ENCODE results near the gene FRMD4B.

GRCh38 chr3:69210068-69210730 is 175.7 kb downstream of the FRMD4B start:
- TF ChIP-seq CTCF (IDR thresholded peaks at IDR 0.05) (no peak), POLR2A (IDR thresholded peaks at IDR 0.05; ENCODE audit: low read length) (no peak), REST (IDR thresholded peaks at IDR 0.05) (no peak), MAX (IDR thresholded peaks at IDR 0.05) (no peak), BHLHE40 (IDR thresholded peaks at IDR 0.05; ENCODE audit: low read depth, low read length) (no peak), JUN (IDR thresholded peaks at IDR 0.05) (no peak), ATOH8 (CRISPR knock-in tag; IDR thresholded peaks at IDR 0.05; ENCODE audit: low read depth) (no peak), EP300 (IDR thresholded peaks at IDR 0.05) (no peak), CHD2 (IDR thresholded peaks at IDR 0.05; ENCODE audit: low read length, partially characterized antibody) (no peak), MAFK (IDR thresholded peaks at IDR 0.05; ENCODE audit: partially characterized antibody) (no peak), HMGXB4 (CRISPR knock-in tag; IDR thresholded peaks at IDR 0.05; ENCODE audit: borderline replicate concordance) (no peak), RAD21 (conservative IDR thresholded peaks at IDR 0.05 in 1 of 2, IDR thresholded peaks at IDR 0.05 in 1 of 2) (no peak), CBX2 (IDR thresholded peaks at IDR 0.05; ENCODE audit: borderline replicate concordance, low read depth) (no peak), HOXA7 (CRISPR knock-in tag; IDR thresholded peaks at IDR 0.05) (no peak)

Data from A549 (cell line).